ENCODE data around the gene GPR157. TPM values are rescaled to one million over a fixed set of nuclear protein-coding genes. Genes with fewer than 3 reads are reported as not detected.

The GPR157 gene
- total and polyA plus RNA-seq, 2 of the 13 experiments (the other 11 are each of a cell fraction or from before 2014, with no cell fraction given): 10.1 to 19.2 TPM

DNA sequence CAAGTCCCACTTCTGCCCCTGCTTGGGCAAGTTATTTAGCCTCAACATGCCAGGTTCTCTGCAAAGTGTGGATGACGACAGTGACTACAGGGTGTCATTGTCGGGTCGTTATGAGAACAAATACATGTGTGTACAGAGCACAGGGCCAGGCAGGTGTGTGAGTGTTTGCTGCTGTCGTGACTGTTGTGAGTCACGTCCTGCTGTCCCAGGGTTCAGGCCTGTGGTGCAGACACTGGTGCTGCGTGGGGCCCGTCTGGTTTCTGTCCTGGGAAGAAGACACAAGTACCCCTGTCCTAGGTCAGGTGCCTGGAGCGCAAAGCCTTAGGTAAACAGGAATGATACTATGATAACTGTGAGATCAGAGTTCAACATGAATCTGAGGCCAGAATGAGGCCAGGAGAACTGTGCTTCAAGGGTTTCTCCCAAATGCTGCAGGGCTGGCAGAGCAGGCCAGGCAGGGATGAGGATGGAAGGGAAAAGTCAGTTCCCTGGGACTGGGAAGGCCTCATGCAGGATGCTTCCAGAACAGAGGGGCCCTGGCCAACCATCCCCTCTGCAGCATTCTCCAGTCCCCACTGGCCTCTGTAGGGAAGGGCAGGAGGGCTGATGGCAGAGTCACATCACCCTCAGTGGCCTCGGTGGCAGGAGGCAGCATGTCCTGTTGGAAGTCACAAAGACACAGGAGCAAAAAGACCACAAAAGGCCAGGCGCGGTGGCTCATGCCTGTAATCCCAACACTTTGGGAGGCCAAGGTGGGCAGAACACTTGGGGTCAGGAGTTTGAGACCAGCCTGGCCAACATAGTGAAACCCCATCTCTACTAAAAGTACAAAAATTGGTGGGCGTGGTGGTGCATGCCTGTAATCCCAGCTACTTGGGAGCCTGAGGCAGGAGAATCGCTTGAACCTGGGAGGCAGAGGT lies 15.7 kb downstream of the GPR157 start (continued):
- TF ChIP-seq, protein P1, sequence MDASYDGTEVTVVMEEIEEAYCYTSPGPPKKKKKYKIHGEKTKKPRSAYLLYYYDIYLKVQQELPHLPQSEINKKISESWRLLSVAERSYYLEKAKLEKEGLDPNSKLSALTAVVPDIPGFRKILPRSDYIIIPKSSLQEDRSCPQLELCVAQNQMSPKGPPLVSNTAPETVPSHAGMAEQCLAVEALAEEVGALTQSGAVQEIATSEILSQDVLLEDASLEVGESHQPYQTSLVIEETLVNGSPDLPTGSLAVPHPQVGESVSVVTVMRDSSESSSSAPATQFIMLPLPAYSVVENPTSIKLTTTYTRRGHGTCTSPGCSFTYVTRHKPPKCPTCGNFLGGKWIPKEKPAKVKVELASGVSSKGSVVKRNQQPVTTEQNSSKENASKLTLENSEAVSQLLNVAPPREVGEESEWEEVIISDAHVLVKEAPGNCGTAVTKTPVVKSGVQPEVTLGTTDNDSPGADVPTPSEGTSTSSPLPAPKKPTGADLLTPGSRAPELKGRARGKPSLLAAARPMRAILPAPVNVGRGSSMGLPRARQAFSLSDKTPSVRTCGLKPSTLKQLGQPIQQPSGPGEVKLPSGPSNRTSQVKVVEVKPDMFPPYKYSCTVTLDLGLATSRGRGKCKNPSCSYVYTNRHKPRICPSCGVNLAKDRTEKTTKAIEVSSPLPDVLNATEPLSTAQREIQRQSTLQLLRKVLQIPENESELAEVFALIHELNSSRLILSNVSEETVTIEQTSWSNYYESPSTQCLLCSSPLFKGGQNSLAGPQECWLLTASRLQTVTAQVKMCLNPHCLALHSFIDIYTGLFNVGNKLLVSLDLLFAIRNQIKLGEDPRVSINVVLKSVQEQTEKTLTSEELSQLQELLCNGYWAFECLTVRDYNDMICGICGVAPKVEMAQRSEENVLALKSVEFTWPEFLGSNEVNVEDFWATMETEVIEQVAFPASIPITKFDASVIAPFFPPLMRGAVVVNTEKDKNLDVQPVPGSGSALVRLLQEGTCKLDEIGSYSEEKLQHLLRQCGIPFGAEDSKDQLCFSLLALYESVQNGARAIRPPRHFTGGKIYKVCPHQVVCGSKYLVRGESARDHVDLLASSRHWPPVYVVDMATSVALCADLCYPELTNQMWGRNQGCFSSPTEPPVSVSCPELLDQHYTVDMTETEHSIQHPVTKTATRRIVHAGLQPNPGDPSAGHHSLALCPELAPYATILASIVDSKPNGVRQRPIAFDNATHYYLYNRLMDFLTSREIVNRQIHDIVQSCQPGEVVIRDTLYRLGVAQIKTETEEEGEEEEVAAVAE (CRISPR knock-in tag; IDR thresholded peaks at IDR 0.05; ENCODE audit: borderline replicate concordance): peak; percentile 77; the same call in 1 of the 2 replicates
- TF ChIP-seq ZFY (CRISPR knock-in tag; IDR thresholded peaks at IDR 0.05): peak; percentile 70
- 0 out of 2 replicates have a peak, but pooled peaks have one; percentile 63 for TF ChIP-seq ZSCAN29 (CRISPR knock-in tag; conservative IDR thresholded peaks at IDR 0.05)
- peak; percentile 58; the same call in 1 of the 2 replicates for TF ChIP-seq YEATS2 (CRISPR knock-in tag; IDR thresholded peaks at IDR 0.05; ENCODE audit: borderline replicate concordance)
- peak; percentile 94 for TF ChIP-seq SKI (IDR thresholded peaks at IDR 0.05; ENCODE audit: partially characterized antibody)
- TF ChIP-seq ZNF264 (CRISPR knock-in tag; IDR thresholded peaks at IDR 0.05): peak; percentile 85; the same call in 1 of the 2 replicates
- TF ChIP-seq IRX3 (CRISPR knock-in tag; IDR thresholded peaks at IDR 0.05; ENCODE audit: borderline replicate concordance, low read depth): 0 out of 2 replicates have a peak, but pooled peaks have one; percentile 47
- no peak for TF ChIP-seq ZNF776 (CRISPR knock-in tag; IDR thresholded peaks at IDR 0.05)
- TF ChIP-seq, protein P2, sequence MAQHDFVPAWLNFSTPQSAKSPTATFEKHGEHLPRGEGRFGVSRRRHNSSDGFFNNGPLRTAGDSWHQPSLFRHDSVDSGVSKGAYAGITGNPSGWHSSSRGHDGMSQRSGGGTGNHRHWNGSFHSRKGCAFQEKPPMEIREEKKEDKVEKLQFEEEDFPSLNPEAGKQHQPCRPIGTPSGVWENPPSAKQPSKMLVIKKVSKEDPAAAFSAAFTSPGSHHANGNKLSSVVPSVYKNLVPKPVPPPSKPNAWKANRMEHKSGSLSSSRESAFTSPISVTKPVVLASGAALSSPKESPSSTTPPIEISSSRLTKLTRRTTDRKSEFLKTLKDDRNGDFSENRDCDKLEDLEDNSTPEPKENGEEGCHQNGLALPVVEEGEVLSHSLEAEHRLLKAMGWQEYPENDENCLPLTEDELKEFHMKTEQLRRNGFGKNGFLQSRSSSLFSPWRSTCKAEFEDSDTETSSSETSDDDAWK (CRISPR knock-in tag; IDR thresholded peaks at IDR 0.05): no peak
- TF ChIP-seq SNAI1 (CRISPR knock-in tag; IDR thresholded peaks at IDR 0.05; ENCODE audit: borderline replicate concordance): no peak
- TF ChIP-seq, protein P3, sequence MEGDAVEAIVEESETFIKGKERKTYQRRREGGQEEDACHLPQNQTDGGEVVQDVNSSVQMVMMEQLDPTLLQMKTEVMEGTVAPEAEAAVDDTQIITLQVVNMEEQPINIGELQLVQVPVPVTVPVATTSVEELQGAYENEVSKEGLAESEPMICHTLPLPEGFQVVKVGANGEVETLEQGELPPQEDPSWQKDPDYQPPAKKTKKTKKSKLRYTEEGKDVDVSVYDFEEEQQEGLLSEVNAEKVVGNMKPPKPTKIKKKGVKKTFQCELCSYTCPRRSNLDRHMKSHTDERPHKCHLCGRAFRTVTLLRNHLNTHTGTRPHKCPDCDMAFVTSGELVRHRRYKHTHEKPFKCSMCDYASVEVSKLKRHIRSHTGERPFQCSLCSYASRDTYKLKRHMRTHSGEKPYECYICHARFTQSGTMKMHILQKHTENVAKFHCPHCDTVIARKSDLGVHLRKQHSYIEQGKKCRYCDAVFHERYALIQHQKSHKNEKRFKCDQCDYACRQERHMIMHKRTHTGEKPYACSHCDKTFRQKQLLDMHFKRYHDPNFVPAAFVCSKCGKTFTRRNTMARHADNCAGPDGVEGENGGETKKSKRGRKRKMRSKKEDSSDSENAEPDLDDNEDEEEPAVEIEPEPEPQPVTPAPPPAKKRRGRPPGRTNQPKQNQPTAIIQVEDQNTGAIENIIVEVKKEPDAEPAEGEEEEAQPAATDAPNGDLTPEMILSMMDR (CRISPR knock-in tag; IDR thresholded peaks at IDR 0.05): 0 out of 2 replicates have a peak, but pooled peaks have one; percentile 18
- TF ChIP-seq MED1 (CRISPR knock-in tag; IDR thresholded peaks at IDR 0.05): peak; percentile 96
- TF ChIP-seq ZNF253 (CRISPR knock-in tag; IDR thresholded peaks at IDR 0.05; ENCODE audit: borderline replicate concordance): no peak
- TF ChIP-seq, protein P4, sequence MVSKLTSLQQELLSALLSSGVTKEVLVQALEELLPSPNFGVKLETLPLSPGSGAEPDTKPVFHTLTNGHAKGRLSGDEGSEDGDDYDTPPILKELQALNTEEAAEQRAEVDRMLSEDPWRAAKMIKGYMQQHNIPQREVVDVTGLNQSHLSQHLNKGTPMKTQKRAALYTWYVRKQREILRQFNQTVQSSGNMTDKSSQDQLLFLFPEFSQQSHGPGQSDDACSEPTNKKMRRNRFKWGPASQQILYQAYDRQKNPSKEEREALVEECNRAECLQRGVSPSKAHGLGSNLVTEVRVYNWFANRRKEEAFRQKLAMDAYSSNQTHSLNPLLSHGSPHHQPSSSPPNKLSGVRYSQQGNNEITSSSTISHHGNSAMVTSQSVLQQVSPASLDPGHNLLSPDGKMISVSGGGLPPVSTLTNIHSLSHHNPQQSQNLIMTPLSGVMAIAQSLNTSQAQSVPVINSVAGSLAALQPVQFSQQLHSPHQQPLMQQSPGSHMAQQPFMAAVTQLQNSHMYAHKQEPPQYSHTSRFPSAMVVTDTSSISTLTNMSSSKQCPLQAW (CRISPR knock-in tag; IDR thresholded peaks at IDR 0.05): peak; percentile 91
- peak; percentile 71; the same call in 1 of the 2 replicates for TF ChIP-seq ISL2 (CRISPR knock-in tag; IDR thresholded peaks at IDR 0.05)

Measured in HepG2 (cell line).